Activated naive CD4-positive, alpha-beta T cell treated with anti-CD3 and anti-CD28 coated beads, Interleukin-2, amount 10 ng/mL, durations not matched to agents 7 days and 5 days (primary cell): ENCODE measurements around the gene RTL1.

ENCODE experiments used
- CTCF ChIA-PET: fragments of 350-600 bp; sonication (Branson Sonifier 250); formaldehyde crosslinking; loops from one replicate; lab custom pipeline; 2021; ENCODE audit warnings: antibody characterized with exemption; lab: Charles Lee
- DNase-seq: peaks from one replicate; pipeline ENCODE4 v3.0.0-alpha.2; 2020
- H3K27ac Mint-ChIP-seq: one replicate; pipeline ENCODE4 v1.8.0; 2021; ENCODE audit warnings: mild to moderate bottlenecking, moderate library complexity, mixed read lengths
- H3K27me3 Mint-ChIP-seq: one replicate; pipeline ENCODE4 v1.8.0; 2021; ENCODE audit warnings: mild to moderate bottlenecking, mixed read lengths
- H3K36me3 Mint-ChIP-seq: one replicate; pipeline ENCODE4 v1.8.0; 2021; ENCODE audit warnings: mixed read lengths
- H3K4me1 Mint-ChIP-seq: one replicate; pipeline ENCODE4 v1.8.0; 2021; ENCODE audit warnings: mixed read lengths
- H3K4me3 Mint-ChIP-seq: one replicate; pipeline ENCODE4 v1.8.0; 2021; ENCODE audit warnings: mild to moderate bottlenecking, moderate library complexity, mixed read lengths
- H3K9me3 Mint-ChIP-seq: one replicate; pipeline ENCODE4 v1.8.0; 2021; ENCODE audit warnings: mixed read lengths

Gene RTL1

GRCh38 chr14:100860556-100861187, 42.9 kb downstream of the RTL1 start:
- H3K36me3 Mint-ChIP-seq, result no peaks in the 10 kb centered on the region
- H3K9me3 Mint-ChIP-seq, result peaks cover 3% of the 10 kb centered on the region
- no peak overlapping the region for H3K27ac Mint-ChIP-seq
- H3K27me3 Mint-ChIP-seq, result peaks cover 7% of the 10 kb centered on the region
- H3K4me1 Mint-ChIP-seq, result no peaks in the 10 kb centered on the region
- no peak for DNase-seq
- H3K4me3 Mint-ChIP-seq, result no peak overlapping the region
- CTCF ChIA-PET, result no interaction called here

DNA sequence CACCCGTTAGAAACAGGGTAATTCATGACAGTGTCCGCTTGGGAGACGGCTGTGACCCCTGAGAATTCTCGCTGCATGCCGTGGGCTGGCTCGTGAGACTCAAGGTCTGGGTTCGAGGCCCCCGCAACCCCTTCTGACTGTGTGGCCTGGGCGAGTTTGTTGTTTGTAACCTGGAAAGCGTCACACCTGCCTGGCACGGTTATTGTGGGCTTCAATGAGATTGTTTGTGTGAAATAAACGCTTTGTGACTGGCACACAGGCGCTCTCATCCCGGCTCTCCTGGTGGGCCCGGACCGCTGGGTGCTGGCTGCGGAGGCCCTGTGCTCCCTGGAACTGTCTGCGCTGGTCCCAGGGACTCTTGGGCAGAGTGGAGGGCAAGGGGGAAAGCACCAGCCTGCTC, 43.7 kb downstream of the RTL1 start:
- Mint-ChIP-seq H3K27ac (no peak overlapping the region), H3K36me3 (no peaks in the 10 kb centered on the region), H3K9me3 (peaks cover 3% of the 10 kb centered on the region), H3K4me1 (no peaks in the 10 kb centered on the region), H3K27me3 (peaks cover 7% of the 10 kb centered on the region), H3K4me3 (no peak overlapping the region)
- no peak for DNase-seq
- CTCF ChIA-PET, result no interaction called here

DNA sequence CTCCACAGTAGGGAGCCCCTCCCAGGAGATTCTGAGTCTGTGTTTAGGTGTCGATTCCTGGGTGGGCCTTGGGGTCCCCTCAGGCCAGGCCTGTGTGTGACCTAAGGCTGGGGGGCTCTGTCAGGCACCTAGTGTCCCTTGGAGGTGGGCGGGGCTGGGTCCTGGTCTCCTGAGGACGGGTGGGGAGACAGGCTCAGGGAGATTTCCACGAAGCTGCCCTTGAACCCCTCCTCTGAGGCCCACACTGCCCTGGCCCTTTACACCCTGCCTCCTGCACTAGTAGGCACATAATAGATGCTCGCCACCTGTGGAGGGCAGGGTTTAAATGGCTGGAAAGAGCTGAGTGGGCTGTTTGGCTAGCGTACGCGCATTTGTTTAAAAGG, 44.7 kb downstream of the RTL1 start:
- Mint-ChIP-seq H3K36me3 (no peaks in the 10 kb centered on the region), H3K27ac (no peak overlapping the region), H3K27me3 (peaks cover 7% of the 10 kb centered on the region), H3K4me3 (no peak overlapping the region), H3K9me3 (peaks cover 3% of the 10 kb centered on the region), H3K4me1 (no peaks in the 10 kb centered on the region)
- CTCF ChIA-PET, result no interaction called here
- DNase-seq, result no peak

DNA sequence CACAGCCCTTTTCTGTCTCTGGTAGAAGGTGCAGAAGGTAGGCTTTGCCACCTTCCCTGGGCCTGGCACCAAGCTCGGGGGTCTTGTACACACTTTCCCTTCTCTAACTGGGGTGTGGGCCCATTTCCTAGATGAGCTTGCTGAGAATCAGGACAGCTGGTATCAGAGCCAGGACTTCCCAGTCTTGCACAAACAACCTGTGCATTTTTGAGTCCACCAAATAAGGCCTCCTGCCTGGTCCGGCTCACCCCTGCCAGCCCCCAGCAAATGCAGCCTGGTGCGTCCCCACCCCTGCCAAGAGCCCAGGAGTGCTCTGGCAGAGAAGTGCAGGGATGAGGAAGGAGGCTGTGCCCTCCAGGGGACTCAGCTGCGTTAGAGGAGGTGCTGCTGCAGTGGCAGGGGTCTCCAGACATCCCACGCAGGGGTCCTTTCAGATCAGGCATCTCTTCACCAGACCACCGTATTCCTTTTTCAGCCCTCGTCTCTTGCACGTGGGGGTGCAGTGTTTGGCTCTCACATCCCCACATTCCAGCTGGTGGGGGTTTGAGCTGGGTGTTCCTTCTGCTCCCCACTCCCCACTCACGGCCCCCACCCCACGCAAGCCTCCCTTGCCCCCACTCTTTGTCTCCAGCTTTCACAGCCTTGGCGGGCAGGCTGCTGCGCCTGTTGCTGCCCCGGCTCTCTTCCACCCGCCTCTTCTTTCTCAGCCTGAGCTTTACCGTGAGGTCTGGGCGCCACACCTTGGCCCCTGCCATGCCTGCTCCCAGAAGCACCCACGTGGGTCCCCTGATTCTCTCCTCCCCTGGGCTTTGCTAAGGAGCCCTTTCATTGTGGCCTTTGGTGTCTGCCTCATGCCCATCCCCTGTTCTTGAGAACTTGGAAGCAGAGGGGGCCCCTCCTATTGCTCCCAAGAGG, 45.3 kb downstream of the RTL1 start:
- Mint-ChIP-seq H3K36me3 (no peaks in the 10 kb centered on the region), H3K27ac (no peak overlapping the region), H3K4me1 (no peaks in the 10 kb centered on the region), H3K27me3 (peaks cover 7% of the 10 kb centered on the region), H3K9me3 (peaks cover 3% of the 10 kb centered on the region), H3K4me3 (no peak overlapping the region)
- no peak for DNase-seq
- CTCF ChIA-PET, result no interaction called here

GRCh38 chr14:100857233-100857922, 46.1 kb downstream of the RTL1 start:
- H3K9me3 Mint-ChIP-seq, result peaks cover 2% of the 10 kb centered on the region
- no peaks in the 10 kb centered on the region for H3K36me3 Mint-ChIP-seq
- CTCF ChIA-PET, result no interaction called here
- no peak overlapping the region for H3K4me3 Mint-ChIP-seq
- peaks cover 7% of the 10 kb centered on the region for H3K27me3 Mint-ChIP-seq
- H3K27ac Mint-ChIP-seq, result no peak overlapping the region
- DNase-seq, result no peak
- H3K4me1 Mint-ChIP-seq, result no peaks in the 10 kb centered on the region

DNA sequence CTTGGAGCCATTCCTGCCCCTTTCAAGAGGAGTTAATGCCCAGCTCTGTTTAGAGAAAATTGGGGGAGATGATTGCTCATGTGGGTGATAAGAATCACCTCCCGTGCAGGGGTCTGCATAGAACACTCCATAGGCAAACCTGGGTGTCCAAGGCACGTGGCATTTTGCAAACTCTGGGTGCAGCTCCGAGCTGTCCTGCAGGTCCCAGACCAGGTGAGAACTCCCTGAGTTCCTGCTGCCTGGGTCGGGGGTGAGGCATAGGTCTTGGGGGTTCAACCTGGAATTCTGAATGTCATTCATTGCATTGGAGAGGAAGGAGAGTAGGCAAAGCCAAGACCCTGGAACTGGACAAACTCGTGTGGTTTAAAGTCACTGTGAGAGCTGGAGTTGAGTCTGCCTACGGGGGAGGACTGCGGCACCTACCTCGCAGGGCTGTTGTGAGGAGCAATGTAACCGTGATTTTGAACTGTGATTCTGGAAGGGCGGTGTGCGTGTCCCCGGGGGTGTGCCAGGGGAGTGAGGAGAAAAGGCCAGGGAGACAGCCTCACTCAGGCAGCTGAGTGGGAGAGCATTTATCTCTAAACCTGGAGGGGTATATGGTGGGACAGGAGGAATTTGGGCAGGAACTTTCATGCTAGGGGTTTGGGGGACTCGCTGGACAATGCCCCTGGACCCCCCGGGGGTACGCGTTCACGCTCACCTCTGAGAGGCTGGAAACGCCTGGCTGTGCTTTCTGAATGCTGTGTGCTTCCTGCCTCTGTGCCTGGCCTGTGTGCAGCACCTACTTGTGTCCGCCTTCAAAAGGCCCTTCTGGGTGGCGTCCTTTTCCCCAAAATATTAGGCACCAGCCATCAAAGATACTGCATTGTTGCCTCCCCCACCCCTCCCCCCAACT, 47.2 kb downstream of the RTL1 start:
- H3K27ac Mint-ChIP-seq, result no peak overlapping the region
- H3K9me3 Mint-ChIP-seq, result no peaks in the 10 kb centered on the region
- no peaks in the 10 kb centered on the region for H3K36me3 Mint-ChIP-seq
- DNase-seq, result no peak
- peaks cover 2% of the 10 kb centered on the region for H3K4me1 Mint-ChIP-seq
- CTCF ChIA-PET, result no interaction called here
- peaks cover 2% of the 10 kb centered on the region for H3K27me3 Mint-ChIP-seq
- no peak overlapping the region for H3K4me3 Mint-ChIP-seq

- H3K36me3 Mint-ChIP-seq, result no peaks in the 10 kb centered on the region
- H3K4me1 Mint-ChIP-seq, result peaks cover 4% of the 10 kb centered on the region
- H3K27ac Mint-ChIP-seq, result no peak overlapping the region
- DNase-seq, result no peak
- no peaks in the 10 kb centered on the region for H3K9me3 Mint-ChIP-seq
- no peak overlapping the region for H3K4me3 Mint-ChIP-seq
- H3K27me3 Mint-ChIP-seq, result no peaks in the 10 kb centered on the region
- CTCF ChIA-PET, result no interaction called here
Measured at GRCh38 chr14:100855256-100855930, 48.1 kb downstream of the RTL1 start.

GRCh38 chr14:100854435-100854834, 49.1 kb downstream of the RTL1 start:
- DNase-seq, result no peak
- no peak overlapping the region for H3K4me3 Mint-ChIP-seq
- CTCF ChIA-PET, result interaction anchor here (0.8 kb wide), 1 partner anchor 774 kb away, joined by 3 read pairs; no protein-coding TSS in a partner anchor
- peaks cover 4% of the 10 kb centered on the region for H3K4me1 Mint-ChIP-seq
- H3K9me3 Mint-ChIP-seq, result no peaks in the 10 kb centered on the region
- no peaks in the 10 kb centered on the region for H3K27me3 Mint-ChIP-seq
- no peak overlapping the region for H3K27ac Mint-ChIP-seq
- no peaks in the 10 kb centered on the region for H3K36me3 Mint-ChIP-seq

DNA sequence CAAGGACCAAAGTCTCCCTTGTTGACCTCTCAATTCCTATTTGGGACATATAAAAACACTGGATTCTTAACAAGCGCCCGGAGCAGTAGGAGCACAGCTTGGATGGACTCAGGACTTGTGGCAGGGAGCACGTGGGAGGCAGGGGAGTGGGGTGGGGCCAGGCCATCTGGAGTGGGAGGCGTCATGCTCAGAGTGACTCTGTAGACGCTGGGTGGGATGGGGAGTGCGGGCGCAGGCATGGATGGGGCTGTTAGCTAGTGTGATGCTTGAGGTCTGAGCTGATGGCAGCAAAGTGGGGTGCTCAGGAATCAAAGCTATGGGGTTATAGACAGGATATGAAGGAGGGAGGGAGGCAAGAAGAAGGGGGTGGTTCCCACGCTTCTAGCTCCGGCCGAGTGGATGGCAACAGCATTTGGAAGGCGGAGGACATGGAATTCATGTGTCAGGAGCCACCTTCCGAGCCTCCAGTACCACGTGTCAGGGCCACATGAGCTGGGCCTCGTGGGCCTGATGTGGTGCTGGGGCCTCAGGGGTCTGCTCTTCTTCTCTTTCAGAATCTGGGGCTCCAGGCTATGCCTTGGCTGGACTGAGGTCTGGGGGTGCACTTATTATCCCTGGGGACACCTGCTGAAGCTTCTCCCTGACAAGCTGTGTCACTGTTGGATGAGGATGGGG, 51.4 kb downstream of the RTL1 start:
- H3K4me3 Mint-ChIP-seq, result no peak overlapping the region
- no peaks in the 10 kb centered on the region for H3K27me3 Mint-ChIP-seq
- DNase-seq, result no peak
- peaks cover 4% of the 10 kb centered on the region for H3K4me1 Mint-ChIP-seq
- H3K36me3 Mint-ChIP-seq, result no peaks in the 10 kb centered on the region
- no peak overlapping the region for H3K27ac Mint-ChIP-seq
- H3K9me3 Mint-ChIP-seq, result no peaks in the 10 kb centered on the region
- CTCF ChIA-PET, result interaction anchor here (2.5 kb wide), 1 partner anchor 382 kb away, joined by 11 read pairs; no protein-coding TSS in a partner anchor

- H3K36me3 Mint-ChIP-seq, result no peaks in the 10 kb centered on the region
- H3K9me3 Mint-ChIP-seq, result no peaks in the 10 kb centered on the region
- CTCF ChIA-PET, result interaction anchor here (2.5 kb wide), 1 partner anchor 383 kb away, joined by 11 read pairs; no protein-coding TSS in a partner anchor
- no peak overlapping the region for H3K4me3 Mint-ChIP-seq
- H3K4me1 Mint-ChIP-seq, result peaks cover 4% of the 10 kb centered on the region
- DNase-seq, result no peak
- H3K27ac Mint-ChIP-seq, result no peak overlapping the region
- no peaks in the 10 kb centered on the region for H3K27me3 Mint-ChIP-seq
Measured at GRCh38 chr14:100851586-100851916, 52.0 kb downstream of the RTL1 start.

- H3K4me1 Mint-ChIP-seq, result peaks cover 4% of the 10 kb centered on the region
- no peaks in the 10 kb centered on the region for H3K9me3 Mint-ChIP-seq
- no peak overlapping the region for H3K4me3 Mint-ChIP-seq
- H3K27ac Mint-ChIP-seq, result no peak overlapping the region
- DNase-seq, result peak; percentile 83
- no peaks in the 10 kb centered on the region for H3K36me3 Mint-ChIP-seq
- no peaks in the 10 kb centered on the region for H3K27me3 Mint-ChIP-seq
- CTCF ChIA-PET, result interaction anchor here (0.7 to 2.5 kb wide), 3 partner anchors 9 to 384 kb away, joined by 3 to 11 read pairs (median 5); no protein-coding TSS in a partner anchor
Measured at GRCh38 chr14:100850841-100851585, 52.5 kb downstream of the RTL1 start.

- DNase-seq, result no peak
- CTCF ChIA-PET, result interaction anchor here (0.6 kb wide), 1 partner anchor 70 kb away, joined by 3 read pairs; no protein-coding TSS in a partner anchor
- Mint-ChIP-seq H3K9me3 (no peaks in the 10 kb centered on the region), H3K36me3 (no peaks in the 10 kb centered on the region), H3K4me3 (no peak overlapping the region), H3K27me3 (no peaks in the 10 kb centered on the region), H3K27ac (no peak overlapping the region), H3K4me1 (peaks cover 4% of the 10 kb centered on the region)
Measured at GRCh38 chr14:100849115-100849781, 54.3 kb downstream of the RTL1 start.
